Measurements from ENCODE around the gene ARHGAP35. TPM values are rescaled to one million over a fixed set of nuclear protein-coding genes. Genes with fewer than 3 reads are reported as not detected.
"Not testable (repeated sequence)": the region's sequence is repeated elsewhere in the genome, so short reads cannot be mapped to it uniquely, and the experiment has no call there.

The ARHGAP35 gene
- total and polyA plus RNA-seq, 10 of the 15 experiments (the other 5 are each of a cell fraction or from before 2014, with no cell fraction given): 0.85 to 29.9 (median 11.5) TPM

- no peak overlapping the region for H3K27ac ChIP-seq (ENCODE audit: control insufficient read depth, insufficient read depth)
- H3K27me3 ChIP-seq (replicated peaks in 1 of 2; ENCODE audit: control insufficient read depth in 2 of 2, insufficient read depth in 2 of 2, low read length in 1 of 2): no peaks in the 10 kb centered on the region
- ATAC-seq (no peak), FAIRE-seq (no peak), DNase-seq (ENCODE audit: low read depth, low spot score) (no peak)
- ChIA-PET CTCF (interaction anchor here (0.5 to 4.2 kb wide), 5 partner anchors 28 to 258 kb away, joined by 3 to 17 read pairs (median 4); no protein-coding TSS in a partner anchor), SMC1A (ENCODE audit: uncharacterized antibody, unreplicated experiment) (interaction anchor here (1.2 to 2.4 kb wide), 4 partner anchors 12 to 41 kb away, joined by 3 to 9 read pairs (median 5); no protein-coding TSS in a partner anchor), RAD21 (ENCODE audit: unreplicated experiment) (interaction anchor here (0.6 to 1.1 kb wide), 4 partner anchors 12 to 421 kb away, joined by 3 read pairs; no protein-coding TSS in a partner anchor), POLR2A (interaction anchor here (0.6 to 0.9 kb wide), 3 partner anchors 12 to 120 kb away, joined by 3 read pairs; no protein-coding TSS in a partner anchor)
- no peak overlapping the region for H3K9ac ChIP-seq (ENCODE audit: control insufficient read depth, insufficient read depth, low read length)
- H3K9me3 ChIP-seq (replicated peaks; ENCODE audit: control insufficient read depth, insufficient read depth, low read length): no peaks in the 10 kb centered on the region; the same call in 2 of the 3 replicates
- intact Hi-C loops (cut with micrococcal nuclease; ENCODE audit: unreplicated experiment) (no loop called here), in situ Hi-C loops (cut with MboI) (no loop called here)
- H3K36me3 ChIP-seq (ENCODE audit: control insufficient read depth in 2 of 2, insufficient read depth in 2 of 2, low read length in 1 of 2): peaks cover 0 to 2% of the 10 kb centered on the region in 2 experiments; a peak in 1 of 4 replicates
- H3K79me2 ChIP-seq (ENCODE audit: control insufficient read depth, insufficient read depth, low read length): peaks cover 81% of the 10 kb centered on the region
- H2AFZ ChIP-seq (ENCODE audit: control insufficient read depth, low read depth, low read length): no peak overlapping the region
- H3K4me3 ChIP-seq: no peak overlapping the region
- H3K4me1 ChIP-seq (ENCODE audit: control insufficient read depth, insufficient read depth, low read length): no peaks in the 10 kb centered on the region; the same call in 1 of the 2 replicates
- WGBS (ENCODE audit: insufficient coverage, insufficient replicate concordance, low lambda C conversion rate, missing lambda C conversion rate): 95% methylated on average over 4 of the region's 4 CpGs
- H4K20me1 ChIP-seq (ENCODE audit: control insufficient read depth, insufficient read depth): peaks cover 6% of the 10 kb centered on the region
- peak overlapping the region; percentile 30; the same call in 1 of the 2 replicates for H3K4me2 ChIP-seq (ENCODE audit: control insufficient read depth, insufficient read depth)
- no TSS peak for BruUV-seq (replicated peaks)
- TF ChIP-seq BRCA1 (IDR thresholded peaks at IDR 0.05; ENCODE audit: low read depth, low read length): no peak
- no peak for TF ChIP-seq TCF3 (IDR thresholded peaks at IDR 0.05; ENCODE audit: borderline replicate concordance, insufficient read depth, low read depth, low read length)
- no peak for TF ChIP-seq MEF2B (IDR thresholded peaks at IDR 0.05; ENCODE audit: partially characterized antibody, poor library complexity, severe bottlenecking)
- no peak for TF ChIP-seq SIX5 (IDR thresholded peaks at IDR 0.05; ENCODE audit: low read depth, low read length, severe bottlenecking)
- TF ChIP-seq TCF12 (IDR thresholded peaks at IDR 0.05; ENCODE audit: low read depth, low read length): no peak
- TF ChIP-seq LARP7 (IDR thresholded peaks at IDR 0.05): no peak
- TF ChIP-seq MEF2A (IDR thresholded peaks at IDR 0.05; ENCODE audit: insufficient read depth, low read depth, low read length): no peak
- no peak for TF ChIP-seq EZH2 (IDR thresholded peaks at IDR 0.05; ENCODE audit: borderline replicate concordance, control insufficient read depth, low read depth, low read length)
- TF ChIP-seq CBFB (IDR thresholded peaks at IDR 0.05; ENCODE audit: low read depth): no peak
- no peak for TF ChIP-seq ESRRA (IDR thresholded peaks at IDR 0.05; ENCODE audit: low read length)
- TF ChIP-seq CHD1 (IDR thresholded peaks at IDR 0.05; ENCODE audit: low read depth, low read length): no peak
- no peak for TF ChIP-seq BACH1 (IDR thresholded peaks at IDR 0.05; ENCODE audit: borderline replicate concordance)
- TF ChIP-seq ZNF217 (IDR thresholded peaks at IDR 0.05): no peak
- no peak for TF ChIP-seq GABPA (IDR thresholded peaks at IDR 0.05; ENCODE audit: low read depth)
- TF ChIP-seq MYC (IDR thresholded peaks at IDR 0.05; ENCODE audit: insufficient read depth, insufficient read length, insufficient replicate concordance, low read length, severe bottlenecking): no peak
- no peak for TF ChIP-seq BMI1 (IDR thresholded peaks at IDR 0.05; ENCODE audit: borderline replicate concordance)
- no peak for TF ChIP-seq SMAD5 (IDR thresholded peaks at IDR 0.05; ENCODE audit: low read depth)
- TF ChIP-seq SRF (IDR thresholded peaks at IDR 0.05; ENCODE audit: low read depth in 2 of 2, low read length in 2 of 2): no peak
- TF ChIP-seq MAX (IDR thresholded peaks at IDR 0.05; ENCODE audit: low read depth, low read length): no peak
- no peak for TF ChIP-seq YBX1 (IDR thresholded peaks at IDR 0.05)
These were observed 7.4 kb downstream of the ARHGAP35 start for GRCh38 chr19:46868025-46868802.

DNA sequence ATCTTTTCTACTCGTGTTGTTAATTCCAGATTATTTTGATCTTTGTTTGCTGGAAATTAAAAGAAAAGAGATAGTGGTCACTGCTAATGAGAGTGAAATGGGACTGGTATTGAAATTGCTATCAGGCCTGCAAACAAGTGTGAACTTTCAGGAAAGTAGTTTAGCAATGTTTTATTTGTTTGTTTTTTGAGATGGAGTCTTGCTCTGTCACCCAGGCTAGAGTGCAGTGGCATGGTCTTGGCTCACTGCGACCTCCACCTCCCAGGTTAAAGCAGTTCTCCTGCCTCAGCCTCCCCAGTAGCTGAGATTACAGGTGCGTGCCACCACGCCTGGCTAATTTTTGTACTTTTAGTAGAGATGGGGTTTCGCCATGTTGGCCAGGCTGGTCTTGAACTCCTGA is 10.4 kb downstream of the ARHGAP35 start:
- H3K4me1 ChIP-seq (ENCODE audit: control insufficient read depth, insufficient read depth, low read length); intact Hi-C loops (cut with micrococcal nuclease; ENCODE audit: unreplicated experiment); in situ Hi-C loops (cut with MboI); H3K9me3 ChIP-seq (replicated peaks; ENCODE audit: control insufficient read depth, insufficient read depth, low read length); H3K27ac ChIP-seq (ENCODE audit: control insufficient read depth, insufficient read depth); DNase-seq (ENCODE audit: low read depth, low spot score); BruUV-seq (replicated peaks); H3K9ac ChIP-seq (ENCODE audit: control insufficient read depth, insufficient read depth, low read length); POLR2A ChIA-PET; SMC1A ChIA-PET (ENCODE audit: uncharacterized antibody, unreplicated experiment); ATAC-seq; H3K36me3 ChIP-seq (ENCODE audit: control insufficient read depth in 2 of 2, insufficient read depth in 2 of 2, low read length in 1 of 2); H3K4me2 ChIP-seq (ENCODE audit: control insufficient read depth, insufficient read depth); H2AFZ ChIP-seq (ENCODE audit: control insufficient read depth, low read depth, low read length); H3K27me3 ChIP-seq (replicated peaks in 1 of 2; ENCODE audit: control insufficient read depth in 2 of 2, insufficient read depth in 2 of 2, low read length in 1 of 2); CTCF ChIA-PET; H4K20me1 ChIP-seq (ENCODE audit: control insufficient read depth, insufficient read depth); H3K4me3 ChIP-seq; RAD21 ChIA-PET (ENCODE audit: unreplicated experiment); FAIRE-seq: not testable (repeated sequence)
- WGBS (ENCODE audit: insufficient coverage, insufficient replicate concordance, low lambda C conversion rate, missing lambda C conversion rate): 98% methylated on average over 5 of the region's 5 CpGs
- peaks cover 53% of the 10 kb centered on the region for H3K79me2 ChIP-seq (ENCODE audit: control insufficient read depth, insufficient read depth, low read length)

Measured in GM12878 (cell line).